Lower leg skin (tissue), 4 donors: ENCODE results near the gene TRIM27. TPM values are rescaled to one million over a fixed set of nuclear protein-coding genes. Genes with fewer than 3 reads are reported as not detected.
"Not testable (repeated sequence)": the region's sequence is repeated elsewhere in the genome, so short reads cannot be mapped to it uniquely, and the experiment has no call there.

Experiments
- DNase-seq, 2 donors: peaks; one replicate each; pipeline ENCODE4 v3.0.0-alpha.2; 2019; ENCODE audit warnings: low spot score in 2 of 2
- H3K4me3 ChIP-seq: fragments of 200-600 bp; sonication (generic); 2 replicates; pipeline ENCODE4 v1.5.1; 2017; ENCODE audit warnings: mild to moderate bottlenecking, low read depth; ENCODE audit not compliant: poor library complexity, severe bottlenecking
- POLR2A ChIP-seq, 2 donors: fragments of 450-650 bp; IDR thresholded peaks; one replicate each; pipeline ENCODE4 v1.6.1; 2016 to 2017; ENCODE audit warnings: antibody characterized with exemption in 2 of 2, mild to moderate bottlenecking in 1 of 2, moderate library complexity in 1 of 2
- WGBS, 2 donors: methylation state at CpG; one replicate each; pipeline ENCODE4 v1.1.5; 2018; 5-methylcytosine and 5-hydroxymethylcytosine counted together
- intact Hi-C: fragments of 100-400 bp; cut with DNase I; formaldehyde crosslinking; loops from one replicate; pipeline ENCODE4 v1.15.0; 2023; ENCODE audit warnings: low total_unique reads
- total RNA-seq, 4 donors: library from RNA; depleted of rRNA; stranded (reverse); fragments of >200 nt; gene quantifications; one replicate each; pipeline ENCODE4 v1.1.0, GENCODE V29; 2016
- TF ChIP-seq, protein P1 (sequence below), 3 donors: fragments of 450-650 bp; IDR thresholded peaks; one replicate each; pipeline ENCODE4 v1.5.1; 2016; ENCODE audit warnings: antibody characterized with exemption in 3 of 3, mild to moderate bottlenecking in 3 of 3, moderate library complexity in 2 of 3

The TRIM27 gene
- total RNA-seq, 4 donors from 2014 or later = 32.2 to 38.9 (median 35.6) TPM

DNA sequence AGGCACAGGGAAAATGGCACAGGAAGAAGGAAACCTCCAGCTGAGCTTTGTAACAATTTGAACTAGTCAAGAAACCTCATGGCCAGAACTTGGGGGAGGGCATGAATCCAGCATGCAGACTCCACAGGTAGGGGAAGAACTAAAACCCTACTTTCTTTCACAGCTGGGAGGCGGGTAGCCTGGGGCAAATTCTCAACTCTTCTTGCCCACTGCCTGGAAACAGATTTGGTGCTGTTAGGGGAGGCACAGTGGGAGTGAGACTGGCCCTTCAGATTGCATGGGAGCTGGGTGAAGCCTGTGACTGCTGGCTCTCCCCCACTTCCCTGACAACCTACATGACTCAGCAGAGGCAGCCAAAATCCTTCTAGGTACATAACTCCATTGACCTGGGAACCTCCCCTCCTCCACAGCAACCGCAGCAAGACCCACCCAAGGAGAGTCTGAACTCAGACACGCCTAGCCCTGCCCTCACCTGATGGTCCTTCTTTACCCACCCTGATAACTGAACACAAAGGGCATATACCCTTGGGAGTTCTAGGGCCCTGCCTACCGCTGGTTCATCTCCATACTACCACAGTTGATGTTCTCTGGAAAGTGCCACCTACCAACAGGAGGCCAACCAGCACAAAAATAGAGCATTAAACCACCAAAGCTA lies 37.2 kb upstream of the TRIM27 start:
- TF ChIP-seq POLR2A (IDR thresholded peaks at IDR 0.05) = no peak
- TF ChIP-seq, protein P1, sequence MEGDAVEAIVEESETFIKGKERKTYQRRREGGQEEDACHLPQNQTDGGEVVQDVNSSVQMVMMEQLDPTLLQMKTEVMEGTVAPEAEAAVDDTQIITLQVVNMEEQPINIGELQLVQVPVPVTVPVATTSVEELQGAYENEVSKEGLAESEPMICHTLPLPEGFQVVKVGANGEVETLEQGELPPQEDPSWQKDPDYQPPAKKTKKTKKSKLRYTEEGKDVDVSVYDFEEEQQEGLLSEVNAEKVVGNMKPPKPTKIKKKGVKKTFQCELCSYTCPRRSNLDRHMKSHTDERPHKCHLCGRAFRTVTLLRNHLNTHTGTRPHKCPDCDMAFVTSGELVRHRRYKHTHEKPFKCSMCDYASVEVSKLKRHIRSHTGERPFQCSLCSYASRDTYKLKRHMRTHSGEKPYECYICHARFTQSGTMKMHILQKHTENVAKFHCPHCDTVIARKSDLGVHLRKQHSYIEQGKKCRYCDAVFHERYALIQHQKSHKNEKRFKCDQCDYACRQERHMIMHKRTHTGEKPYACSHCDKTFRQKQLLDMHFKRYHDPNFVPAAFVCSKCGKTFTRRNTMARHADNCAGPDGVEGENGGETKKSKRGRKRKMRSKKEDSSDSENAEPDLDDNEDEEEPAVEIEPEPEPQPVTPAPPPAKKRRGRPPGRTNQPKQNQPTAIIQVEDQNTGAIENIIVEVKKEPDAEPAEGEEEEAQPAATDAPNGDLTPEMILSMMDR (IDR thresholded peaks at IDR 0.05) = no peak

DNA sequence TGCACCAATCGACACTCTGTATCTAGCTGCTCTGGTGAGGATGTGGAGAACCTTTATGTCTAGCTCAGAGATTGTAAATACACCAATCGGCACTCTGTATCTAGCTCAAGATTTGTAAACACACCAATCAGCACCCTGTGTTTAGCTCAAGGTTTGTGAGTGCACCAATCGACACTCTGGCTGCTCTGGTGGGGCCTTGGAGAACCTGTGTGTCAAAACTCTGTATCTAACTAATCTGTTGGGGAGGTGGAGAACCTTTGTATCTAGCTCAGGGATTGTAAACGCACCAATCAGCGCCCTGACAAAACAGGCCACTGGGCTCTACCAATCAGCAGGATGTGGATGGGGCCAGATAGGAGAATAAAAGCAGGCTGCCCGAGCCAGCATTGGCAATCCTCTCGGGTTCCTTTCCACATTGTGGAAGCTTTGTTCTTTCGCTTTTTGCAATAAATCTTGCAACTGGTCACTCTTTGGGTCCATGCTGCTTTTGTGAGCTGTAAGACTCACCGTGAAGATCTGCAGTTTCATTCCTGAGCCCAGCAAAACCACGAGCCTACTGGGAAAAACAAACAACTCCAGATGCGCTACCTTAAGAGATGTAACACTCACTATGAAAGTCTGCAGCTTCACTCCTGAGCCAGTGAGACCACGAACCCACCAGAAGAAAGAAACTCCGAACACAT lies 34.9 kb upstream of the TRIM27 start:
- 89 to 90% methylated on average over 13 of the region's 13 CpGs for WGBS, 2 donors
- intact Hi-C loops, H3K4me3 ChIP-seq, DNase-seq: not testable (repeated sequence)

More for the DNA sequence above, 37.2 kb upstream of the TRIM27 start:
- 84 to 90% methylated on average over 4 of the region's 4 CpGs for WGBS, 2 donors
- no peak overlapping the region for H3K4me3 ChIP-seq
- DNase-seq = no peak
- intact Hi-C loops = no loop called here

DNA sequence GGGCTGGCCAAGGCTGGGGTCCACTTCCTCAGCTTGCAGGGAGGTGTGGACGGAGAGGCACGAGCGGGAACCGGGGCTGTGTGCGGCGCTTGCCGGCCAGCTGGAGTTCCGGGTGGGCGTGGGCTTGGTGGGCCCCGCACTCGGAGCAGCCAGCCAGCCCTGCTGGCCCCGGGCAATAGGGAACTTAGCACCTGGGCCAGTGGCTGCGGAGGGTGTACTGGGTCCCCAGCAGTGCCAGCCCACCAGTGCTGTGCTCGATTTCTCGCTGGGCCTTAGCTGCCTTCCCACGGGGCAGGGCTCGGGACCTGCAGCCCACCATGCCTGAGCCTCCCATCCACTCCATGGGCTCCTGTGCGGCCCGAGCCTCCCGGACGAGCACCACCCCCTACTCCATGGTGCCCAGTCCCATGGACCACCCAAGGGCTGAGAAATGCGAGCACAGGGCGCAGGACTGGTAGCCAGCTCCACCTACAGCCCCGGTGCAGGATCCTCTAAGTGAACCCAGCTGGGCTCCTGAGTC lies 34.1 kb upstream of the TRIM27 start:
- WGBS, 2 donors = 92 to 94% methylated on average over 16 to 21 of the region's 24 CpGs
- H3K4me3 ChIP-seq, intact Hi-C loops, DNase-seq: not testable (repeated sequence)

DNA sequence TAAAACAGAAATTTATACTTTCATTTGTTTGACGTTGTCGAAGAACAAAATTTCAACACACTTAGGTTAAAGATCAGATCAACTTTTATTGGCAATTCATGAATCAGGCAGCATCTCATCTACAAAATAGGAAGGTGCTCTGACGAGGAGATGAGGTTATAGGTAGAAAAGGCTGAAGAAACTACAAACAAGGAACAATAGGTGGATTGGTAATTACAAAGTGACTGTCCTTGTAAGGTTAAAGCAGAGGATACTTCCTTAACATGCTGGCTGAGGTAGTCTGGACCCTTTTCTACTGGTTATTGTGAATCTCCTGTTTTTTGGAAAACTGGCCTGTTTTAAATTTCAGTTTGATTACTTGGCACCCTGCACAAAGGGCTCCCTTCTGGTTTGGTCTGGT lies 32.5 kb upstream of the TRIM27 start:
- intact Hi-C loops = no loop called here
- DNase-seq = no peak
- no peak overlapping the region for H3K4me3 ChIP-seq
- TF ChIP-seq POLR2A (IDR thresholded peaks at IDR 0.05) = no peak
- TF ChIP-seq, protein P1 (IDR thresholded peaks at IDR 0.05) = no peak
- 89 to 90% methylated on average over 3 of the region's 3 CpGs for WGBS, 2 donors

DNA sequence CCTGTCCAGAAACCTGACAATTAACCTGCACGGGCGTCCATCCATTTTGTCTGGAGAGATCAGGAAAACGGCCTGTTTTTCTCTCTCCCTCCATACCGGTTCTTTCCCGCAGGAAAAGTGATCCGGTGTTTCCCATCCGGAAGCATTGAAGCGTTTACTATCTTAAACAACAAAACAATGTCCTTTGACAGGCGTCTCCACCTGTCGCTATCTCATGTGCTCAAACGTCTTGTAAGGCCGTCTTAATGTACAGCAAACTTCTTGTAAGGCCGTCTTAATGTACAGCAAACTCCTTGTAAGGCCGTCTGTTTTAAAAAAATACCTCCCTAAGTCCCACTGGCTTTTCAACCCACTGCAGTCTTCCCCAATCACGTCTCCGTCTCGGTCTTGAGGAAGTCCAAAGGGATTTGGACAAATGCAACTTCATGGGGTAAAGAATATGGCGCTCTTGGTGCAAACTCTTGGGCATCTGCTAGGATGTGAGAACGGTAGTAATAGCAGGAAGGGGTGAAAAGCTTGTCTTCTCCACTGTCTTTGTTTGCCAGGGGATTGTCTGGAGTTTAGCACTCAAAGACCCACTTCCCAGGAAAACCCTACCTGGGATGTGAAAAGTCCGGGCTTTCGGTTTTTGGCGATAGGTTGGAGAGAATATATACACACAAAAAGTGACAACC lies 29.9 kb upstream of the TRIM27 start:
- intact Hi-C loops = no loop called here
- TF ChIP-seq, protein P1 (IDR thresholded peaks at IDR 0.05) = no peak
- no peak for TF ChIP-seq POLR2A (IDR thresholded peaks at IDR 0.05)
- no peak for DNase-seq
- H3K4me3 ChIP-seq = no peak overlapping the region
- 5 to 9% methylated on average over 22 of the region's 22 CpGs for WGBS, 2 donors

DNA sequence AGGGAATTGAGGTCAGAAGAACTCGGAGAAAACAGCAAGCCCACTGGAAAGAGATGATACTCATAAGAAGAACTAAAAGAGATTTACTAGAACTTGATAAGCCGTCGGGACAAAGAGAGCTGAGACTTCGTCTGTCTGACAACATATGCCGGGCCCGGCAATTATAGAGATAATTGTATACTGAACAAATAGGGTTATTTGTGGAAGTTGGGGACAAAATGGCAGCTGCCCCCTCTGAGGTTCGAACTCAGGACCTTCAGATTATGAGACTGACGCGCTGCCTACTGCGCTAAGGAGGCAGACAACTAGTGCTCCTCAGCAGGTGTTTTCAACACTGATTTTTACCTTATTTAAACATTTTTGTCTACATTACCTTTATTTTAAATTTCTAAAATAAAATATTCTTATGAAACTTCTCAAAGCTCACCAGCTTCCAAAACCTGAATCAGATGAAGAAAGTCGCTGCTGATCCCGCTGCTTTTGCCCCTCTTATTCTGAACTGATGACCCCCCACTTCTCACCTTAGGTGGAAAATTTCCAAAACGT lies 29.3 kb upstream of the TRIM27 start:
- intact Hi-C loops = no loop called here
- TF ChIP-seq, protein P1 (IDR thresholded peaks at IDR 0.05) = no peak
- no peak for TF ChIP-seq POLR2A (IDR thresholded peaks at IDR 0.05)

DNA sequence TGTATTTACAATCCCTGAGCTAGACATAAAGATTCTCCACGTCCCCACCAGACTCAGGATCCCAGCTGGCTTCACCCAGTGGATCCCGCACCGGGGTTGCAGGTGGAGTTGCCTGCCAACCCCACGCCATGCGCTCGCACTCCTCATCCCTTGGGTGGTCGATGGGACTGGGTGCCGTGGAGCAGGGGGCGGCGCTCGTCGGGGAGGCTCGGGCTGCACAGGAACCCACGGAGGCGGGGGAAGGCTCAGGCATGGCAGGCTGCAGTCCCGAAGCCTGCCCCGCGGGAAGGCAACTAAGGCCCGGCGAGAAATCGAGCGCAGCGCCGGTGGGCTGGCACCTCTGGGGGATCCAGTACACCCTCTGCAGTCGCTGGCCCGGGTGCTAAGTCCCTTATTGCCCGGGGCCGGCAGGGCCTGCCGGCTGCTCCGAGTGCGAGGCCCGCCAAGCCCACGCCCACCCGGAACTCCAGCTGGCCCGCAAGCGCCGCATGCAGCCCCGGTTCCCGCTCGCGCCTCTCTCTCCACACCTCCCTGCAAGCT lies 25.9 kb upstream of the TRIM27 start:
- WGBS, 2 donors = 96 to 97% methylated on average over 40 to 41 of the region's 41 CpGs
- DNase-seq, H3K4me3 ChIP-seq, intact Hi-C loops: not testable (repeated sequence)

More for the DNA sequence above, 29.3 kb upstream of the TRIM27 start:
- 20% methylated on average over 13 of the region's 13 CpGs for WGBS, 2 donors
- no peak overlapping the region for H3K4me3 ChIP-seq
- no peak for DNase-seq
